Measurements from ENCODE around the gene CCDC171.
A peak's percentile ranks its signal among the peaks of the same experiment; 100 is the strongest.

The CCDC171 gene

DNA sequence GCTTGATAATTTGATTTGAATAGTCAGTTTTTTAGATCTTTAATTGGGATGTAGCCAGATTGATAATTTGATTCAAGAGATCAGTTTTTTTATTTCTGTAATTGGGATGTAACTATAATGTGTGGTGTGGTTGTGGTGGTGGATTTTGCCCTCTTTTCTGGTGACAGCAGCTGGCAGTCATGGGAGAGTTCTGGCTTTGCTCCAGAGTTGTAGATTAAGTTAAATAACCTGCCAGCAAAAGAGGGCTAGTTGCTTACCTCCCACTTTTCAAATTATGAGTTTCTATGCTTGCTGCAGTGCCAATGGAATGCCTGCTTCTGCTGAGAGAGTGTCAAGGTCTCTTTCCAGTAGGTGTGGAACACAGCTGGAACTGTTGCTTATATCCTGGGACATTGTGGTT, 315.1 kb downstream of the CCDC171 start:
- DNase-seq (ENCODE audit: low spot score), result no peak
- FAIRE-seq, result no peak

DNA sequence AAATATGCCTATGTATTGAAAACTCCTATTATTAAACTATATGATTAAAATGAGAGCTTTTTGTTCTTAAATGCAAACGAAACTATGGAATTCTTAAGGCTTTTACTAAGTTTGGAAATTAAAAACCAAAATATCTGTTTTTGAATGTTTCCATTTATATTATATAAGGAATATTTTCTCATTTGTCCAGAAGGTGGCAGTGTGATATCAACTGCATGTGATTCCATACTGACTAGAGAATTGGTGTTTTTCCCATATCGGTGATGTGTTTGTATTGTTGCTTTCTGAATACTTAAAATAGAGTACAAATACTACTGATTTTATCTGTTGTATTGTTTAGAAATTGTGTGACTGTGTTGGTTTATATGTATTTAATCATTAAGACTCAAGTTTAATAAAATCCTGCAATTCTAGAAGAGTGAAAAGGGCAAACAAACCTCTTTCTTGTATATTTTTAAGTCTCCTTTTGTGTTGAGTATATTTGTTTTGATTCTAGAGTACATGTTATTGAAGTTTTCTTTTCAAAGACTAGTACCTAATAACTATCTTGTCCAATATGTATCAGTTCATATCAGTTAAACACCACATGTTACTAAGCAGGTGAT, 320.8 kb downstream of the CCDC171 start:
- DNase-seq (ENCODE audit: low spot score) (peak; percentile 32), FAIRE-seq (peak; percentile 89)

DNA sequence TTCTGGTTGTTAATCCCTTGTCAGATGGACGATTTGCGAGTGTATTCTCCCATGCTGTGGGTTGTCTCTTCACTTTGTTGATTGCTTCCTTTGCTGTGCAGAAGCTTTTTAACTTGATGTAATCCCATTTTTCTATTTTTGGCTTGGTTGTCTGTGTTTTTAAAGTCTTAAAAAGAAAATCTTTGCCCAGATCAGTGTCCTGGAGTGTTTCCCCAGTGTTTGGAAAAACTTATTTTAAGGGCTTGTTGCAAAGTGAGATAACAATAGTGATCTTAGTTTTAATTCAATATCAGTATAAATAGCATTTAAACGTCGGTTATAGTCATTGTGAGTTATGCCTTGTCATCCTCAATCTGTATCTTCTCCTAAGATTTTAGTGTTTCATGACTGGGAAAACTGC, 329.5 kb downstream of the CCDC171 start:
- FAIRE-seq (no peak), DNase-seq (ENCODE audit: low spot score) (no peak)

DNA sequence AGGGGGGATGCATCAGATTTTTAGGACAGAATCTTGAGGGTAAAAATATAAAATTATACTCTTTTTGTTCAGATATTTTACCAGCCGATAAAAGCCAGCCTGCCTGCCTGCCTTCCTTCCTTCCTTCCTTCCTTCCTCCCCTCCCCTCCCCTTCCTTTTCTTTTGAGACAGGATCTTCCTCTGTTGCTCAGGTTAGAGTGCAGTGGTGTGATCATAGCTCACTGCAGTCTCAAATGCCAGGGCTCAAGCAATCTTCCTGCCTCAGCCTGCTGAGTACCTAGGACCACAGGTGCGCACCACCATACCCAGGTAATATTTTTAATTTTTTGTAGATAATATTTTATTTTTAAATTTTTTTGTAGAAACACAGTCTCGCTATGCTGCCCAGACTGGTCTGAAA, 330.0 kb downstream of the CCDC171 start:
- FAIRE-seq (no peak), DNase-seq (ENCODE audit: low spot score) (no peak)

DNA sequence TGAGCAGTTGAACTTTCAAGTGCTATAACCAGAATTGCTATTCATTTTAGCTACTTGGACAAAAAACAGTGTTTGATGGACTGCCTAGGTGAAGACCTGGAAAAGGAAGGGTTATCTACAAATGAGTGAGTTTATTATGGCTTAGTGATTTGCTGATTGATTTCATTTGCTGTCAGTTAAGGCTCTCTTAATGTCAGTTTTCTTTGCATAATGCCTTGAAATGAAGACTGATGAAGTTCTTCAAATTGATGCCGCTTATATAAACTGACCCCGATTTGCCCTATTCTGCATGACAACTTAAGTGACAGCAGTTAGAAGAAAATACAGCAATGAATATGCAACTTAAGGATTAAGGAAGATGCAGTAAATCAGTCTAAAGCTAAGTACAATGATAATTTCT, 332.6 kb downstream of the CCDC171 start:
- FAIRE-seq, result no peak

DNA sequence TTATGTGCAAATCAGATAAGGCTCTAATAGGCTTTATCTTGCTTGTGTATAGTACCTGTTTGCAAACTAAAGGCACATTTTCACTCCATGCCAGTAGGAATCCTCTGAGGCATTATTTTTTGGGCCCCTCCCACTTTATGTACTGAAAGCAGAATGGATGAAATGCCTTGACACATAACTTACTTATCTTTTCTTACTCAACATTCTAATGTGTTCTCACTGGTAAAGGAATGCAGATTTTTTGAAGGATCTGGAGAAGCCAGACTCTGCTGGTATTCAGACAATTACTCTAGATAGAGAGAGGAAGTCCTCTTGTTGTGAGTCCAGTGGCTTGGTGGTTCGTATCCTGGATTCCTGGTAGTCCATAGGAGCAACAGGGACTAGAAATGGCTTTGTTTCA, 336.7 kb downstream of the CCDC171 start:
- FAIRE-seq (no peak), DNase-seq (ENCODE audit: low spot score) (no peak)

More for the DNA sequence above, 332.6 kb downstream of the CCDC171 start:
- DNase-seq (ENCODE audit: low spot score), result no peak

DNA sequence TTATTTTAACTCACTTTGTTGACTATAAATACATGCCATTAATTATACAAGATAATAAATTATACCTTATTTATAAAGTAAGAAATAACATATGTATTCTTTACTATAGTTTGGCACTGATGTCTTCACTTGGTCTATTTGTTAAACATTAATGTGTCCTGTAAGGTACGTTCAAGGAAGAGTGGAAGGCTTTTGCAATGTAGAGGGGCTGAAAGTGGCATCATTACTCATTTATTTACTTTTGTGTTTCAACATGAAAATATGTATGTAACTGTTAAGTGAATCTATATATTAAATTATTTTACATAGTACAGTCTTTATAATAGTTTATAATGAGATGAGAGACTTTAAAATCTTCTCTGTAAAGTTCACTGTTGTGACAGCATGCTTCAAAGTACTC, 348.7 kb downstream of the CCDC171 start:
- DNase-seq (ENCODE audit: low spot score) (no peak), FAIRE-seq (no peak)

DNA sequence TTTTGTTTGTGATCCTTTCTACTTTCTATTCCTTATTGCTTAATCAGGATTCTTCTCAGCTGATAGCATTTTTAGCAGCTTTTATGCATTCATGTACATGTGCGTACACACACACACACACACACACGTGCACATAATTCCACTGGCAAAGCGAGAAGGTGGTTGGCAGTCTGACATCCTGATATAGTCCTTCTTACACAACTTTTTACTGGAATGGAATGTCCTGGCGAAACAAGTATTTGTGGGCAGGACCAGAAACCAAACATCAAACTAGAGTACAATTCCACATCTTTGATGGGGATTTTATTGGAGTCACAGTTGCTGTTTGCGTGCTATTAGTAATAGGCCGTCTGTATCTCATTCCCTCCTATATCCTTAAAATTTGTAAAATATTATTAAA, 356.5 kb downstream of the CCDC171 start:
- DNase-seq (ENCODE audit: low spot score) (no peak), FAIRE-seq (no peak)

DNA sequence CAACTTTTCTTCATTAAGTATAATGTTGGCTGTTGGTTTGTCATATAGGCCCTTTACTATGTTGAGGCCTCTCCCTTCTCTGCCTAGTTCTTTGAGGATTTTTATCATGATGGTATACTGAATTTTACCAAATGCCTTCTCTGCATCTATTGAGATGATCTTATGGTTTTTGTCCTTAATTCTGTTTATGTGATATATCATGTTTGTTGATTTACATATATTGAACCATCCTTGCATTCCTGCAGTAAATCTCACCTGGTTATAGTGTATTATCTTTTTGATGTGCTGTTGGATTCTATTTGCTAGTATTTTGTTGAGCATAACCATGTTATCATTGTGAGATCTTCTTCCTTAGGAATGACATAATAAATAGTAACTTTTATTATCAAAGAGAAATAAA, 362.9 kb downstream of the CCDC171 start:
- no peak for FAIRE-seq
- no peak for DNase-seq (ENCODE audit: low spot score)

DNA sequence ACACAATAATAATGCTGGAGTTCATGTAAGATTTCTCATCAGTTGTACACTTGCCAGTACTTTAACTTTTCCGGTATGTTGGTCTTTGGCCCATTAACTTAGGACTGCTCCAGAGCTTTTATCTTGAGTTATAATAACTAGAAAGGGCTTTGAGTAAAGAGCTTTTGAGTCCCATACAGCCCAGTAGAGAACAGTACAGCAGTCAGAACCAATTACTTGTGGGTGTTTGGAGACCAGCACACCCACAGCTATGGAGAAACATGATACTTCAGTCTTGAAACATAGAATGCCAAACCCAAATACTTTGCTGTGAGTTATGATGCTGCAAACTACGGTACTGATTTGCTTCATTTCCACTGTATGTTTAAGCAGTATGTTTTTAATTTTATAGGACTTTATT, 374.3 kb downstream of the CCDC171 start:
- FAIRE-seq, result no peak
- DNase-seq (ENCODE audit: low spot score), result no peak

DNA sequence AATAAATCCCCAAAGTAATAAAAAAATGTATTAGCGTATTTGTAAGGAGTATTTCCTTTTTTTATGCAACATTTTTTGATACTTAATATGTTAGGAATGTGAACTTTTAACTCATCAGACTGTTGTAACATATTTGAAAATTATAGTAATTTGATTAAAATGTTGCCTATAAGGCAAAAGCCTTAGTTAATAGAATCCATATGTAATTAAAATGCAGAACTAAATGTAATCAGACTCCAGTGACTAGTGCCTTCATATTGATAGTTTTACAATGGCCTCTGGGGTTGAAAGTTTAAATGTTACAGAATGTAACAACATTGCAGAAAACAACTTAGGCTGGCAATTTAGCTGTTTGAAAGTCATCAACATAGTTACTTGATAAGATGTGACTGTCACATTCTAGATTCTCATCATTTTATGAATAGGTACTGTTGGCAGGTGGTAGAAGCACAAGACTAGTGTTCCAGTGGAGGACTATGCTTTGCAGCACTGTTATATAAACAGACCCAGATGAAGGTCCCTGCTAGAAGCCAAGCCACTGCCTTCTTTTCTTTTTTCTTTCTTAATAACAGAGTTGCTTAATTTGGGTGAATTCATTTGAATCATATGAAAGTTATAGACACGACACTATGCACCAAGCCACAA, 382.9 kb downstream of the CCDC171 start:
- DNase-seq (ENCODE audit: low spot score), result no peak
- FAIRE-seq, result no peak

DNA sequence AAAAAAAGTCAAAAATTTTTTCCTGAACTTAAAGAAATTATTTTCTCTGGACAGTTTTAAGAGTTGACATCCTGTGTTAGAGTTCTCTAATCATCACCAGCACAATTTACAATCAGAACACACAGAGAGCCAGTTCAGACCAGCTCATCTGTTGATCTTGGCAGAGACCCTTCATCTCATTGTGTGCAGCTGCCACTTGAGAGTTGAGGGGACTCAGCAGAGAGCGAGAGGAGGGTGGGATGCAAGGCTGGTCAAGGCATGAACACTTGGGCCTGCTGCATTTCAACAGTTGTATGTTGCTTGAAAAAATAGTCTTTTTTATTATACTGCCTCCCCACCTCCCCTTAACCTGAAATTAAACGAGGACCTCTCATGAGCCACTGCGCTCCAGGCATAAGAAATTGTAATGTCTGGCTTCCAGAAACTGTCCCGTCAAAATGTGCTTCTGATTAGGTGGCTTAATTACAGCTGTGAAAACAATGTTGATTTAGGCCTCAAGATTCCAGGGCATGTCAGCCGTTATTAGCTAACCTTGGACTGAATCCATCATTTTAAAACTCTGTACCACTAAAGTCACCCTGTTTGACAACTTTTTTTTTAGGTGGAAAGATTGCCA, 383.6 kb downstream of the CCDC171 start:
- no peak for FAIRE-seq

DNA sequence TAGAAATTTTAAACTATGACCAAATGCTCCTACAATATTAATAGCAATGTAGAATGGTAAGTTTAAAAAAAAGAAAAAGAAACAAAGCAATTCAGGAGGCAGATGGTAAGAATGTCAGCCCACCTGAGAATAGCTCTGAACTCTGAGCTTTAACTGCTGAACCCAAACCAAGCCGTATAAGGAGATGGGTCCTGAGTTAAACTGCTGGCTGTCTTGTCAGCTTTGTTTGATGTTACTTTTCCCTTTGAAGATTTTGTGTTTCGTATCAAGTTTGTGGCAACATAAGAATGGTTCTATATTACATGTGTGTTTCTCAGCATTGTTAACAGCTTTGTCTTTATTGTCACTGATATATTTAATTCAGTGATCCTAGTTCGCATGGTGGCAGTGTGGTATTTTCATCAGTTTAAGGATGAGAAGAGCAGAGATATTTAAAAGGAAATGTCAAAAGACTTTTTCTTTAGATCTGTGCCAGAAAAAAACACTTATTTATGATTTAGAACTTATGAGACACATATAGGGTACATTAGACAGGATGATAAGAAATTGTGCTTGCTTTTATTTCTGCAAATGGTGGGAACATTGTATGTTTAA, 390.1 kb downstream of the CCDC171 start:
- DNase-seq (ENCODE audit: low spot score) (no peak), FAIRE-seq (no peak)

More for the DNA sequence above, 383.6 kb downstream of the CCDC171 start:
- no peak for DNase-seq (ENCODE audit: low spot score)

DNA sequence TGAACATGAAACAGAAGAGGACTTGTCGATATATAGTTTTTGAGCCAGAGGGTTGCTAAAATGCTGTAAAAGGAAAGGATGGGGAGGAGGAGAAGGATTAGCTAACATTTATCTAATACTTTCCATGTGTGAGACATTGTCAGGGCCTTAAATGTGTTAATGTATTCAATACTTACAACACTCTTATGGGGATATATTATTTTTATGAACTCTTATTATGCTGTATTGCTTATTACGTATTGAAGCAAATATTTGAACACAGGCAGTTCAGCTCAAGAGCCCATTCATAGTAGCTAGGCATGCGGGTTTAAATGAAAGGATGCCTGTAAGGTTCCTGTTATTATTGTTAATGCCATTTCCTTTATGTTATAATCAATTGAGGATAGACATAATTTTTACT, 391.5 kb downstream of the CCDC171 start:
- no peak for DNase-seq (ENCODE audit: low spot score)
- no peak for FAIRE-seq

DNA sequence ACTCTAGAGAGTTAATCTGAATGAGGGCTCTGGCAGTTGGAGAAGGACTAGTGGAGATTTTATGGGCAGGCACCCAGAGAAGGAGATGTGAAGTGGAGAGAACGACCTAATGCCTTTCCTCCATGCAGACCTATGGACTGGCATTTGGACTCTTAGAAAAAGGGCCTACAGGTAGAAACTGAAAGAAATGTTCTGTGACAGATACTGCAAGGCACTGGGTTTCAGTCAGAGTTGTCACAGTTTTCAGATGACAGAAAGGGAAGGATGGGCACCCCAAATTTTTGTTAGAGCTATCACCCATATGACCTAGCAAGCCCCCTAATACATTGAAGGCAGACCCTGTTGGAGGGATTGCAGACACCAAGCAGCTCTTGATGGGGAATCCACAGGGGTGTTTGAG, 406.8 kb downstream of the CCDC171 start:
- no peak for FAIRE-seq
- no peak for DNase-seq (ENCODE audit: low spot score)

DNA sequence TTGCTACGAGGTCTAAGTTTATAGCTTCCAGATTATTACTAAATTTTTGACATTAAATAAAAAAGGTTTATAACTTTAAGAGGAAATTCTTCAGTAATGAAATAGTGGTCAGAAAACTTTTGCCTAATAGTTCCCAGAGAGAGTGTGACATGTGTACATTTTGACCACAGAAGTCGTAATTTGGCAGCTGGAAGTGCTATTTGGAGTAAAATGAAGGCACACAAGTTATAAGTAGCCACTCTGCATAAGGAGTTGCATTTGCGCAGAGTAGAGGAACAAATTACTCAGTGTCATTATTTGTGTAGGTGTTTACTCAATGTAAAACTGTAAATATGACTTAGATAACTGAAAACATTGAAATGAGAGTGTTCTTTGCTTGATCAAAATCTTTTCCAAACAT, 408.4 kb downstream of the CCDC171 start:
- DNase-seq (ENCODE audit: low spot score) (no peak), FAIRE-seq (no peak)

DNA sequence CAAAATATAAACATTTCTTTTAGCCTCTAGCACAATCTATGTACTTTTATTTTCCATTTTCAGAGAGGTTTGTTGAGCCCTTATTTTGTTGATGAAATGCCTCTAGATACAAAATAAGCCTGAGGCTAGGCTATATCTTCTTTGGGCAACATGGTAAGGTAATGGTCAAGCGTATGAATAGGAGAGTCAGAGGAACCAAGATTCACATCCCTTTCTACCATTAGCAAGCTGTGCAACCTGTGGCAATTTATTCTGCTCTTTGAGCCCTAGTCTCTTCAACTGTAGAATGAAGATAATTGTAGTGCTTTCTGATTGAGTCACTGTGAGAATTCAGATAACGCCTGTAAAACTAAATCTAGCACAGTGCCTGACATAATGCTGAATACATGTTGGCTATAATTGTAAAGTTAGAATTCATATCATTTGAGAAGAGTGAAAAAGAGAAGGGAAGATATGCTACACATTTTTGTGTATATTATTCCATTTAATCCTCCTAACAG, 412.5 kb downstream of the CCDC171 start:
- DNase-seq (ENCODE audit: low spot score) (no peak), FAIRE-seq (no peak)

DNA sequence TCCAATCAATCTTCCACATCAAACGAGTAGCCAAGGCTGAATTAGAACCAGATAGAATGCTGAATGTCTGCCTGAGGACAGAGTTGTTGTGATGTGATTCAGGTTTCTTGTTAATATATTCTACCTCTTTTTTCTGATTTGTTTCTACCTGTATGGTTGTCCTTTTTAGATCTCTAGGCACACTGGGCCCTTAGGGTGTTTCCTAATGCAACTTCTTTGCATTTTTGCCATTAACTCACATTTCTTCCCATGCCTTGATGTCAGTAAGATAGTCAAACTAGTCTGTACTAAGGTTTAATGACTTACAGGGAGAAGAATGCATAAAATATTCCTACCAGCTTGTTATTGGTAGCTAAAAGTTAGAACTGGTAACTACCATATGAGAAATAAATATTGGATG, 413.6 kb downstream of the CCDC171 start:
- DNase-seq (ENCODE audit: low spot score) (no peak), FAIRE-seq (no peak)

DNA sequence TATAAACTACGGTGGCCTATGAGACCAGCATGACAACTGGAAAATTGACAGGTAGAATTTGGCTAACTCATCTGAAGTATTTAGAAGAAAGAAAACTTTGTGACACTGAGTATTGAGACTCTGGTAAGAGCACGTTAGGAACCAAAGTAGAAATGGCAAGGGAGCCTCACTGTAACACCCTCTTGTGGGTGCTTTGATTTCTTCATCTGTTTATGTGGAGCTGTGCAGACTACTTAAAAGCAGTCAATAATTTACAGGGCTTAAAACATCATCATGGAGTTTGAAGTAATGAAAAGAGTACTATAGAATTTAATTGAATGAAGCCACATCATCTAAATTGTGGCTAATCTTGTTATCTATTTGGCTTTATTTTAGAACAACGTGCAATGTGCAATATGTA, 414.2 kb downstream of the CCDC171 start:
- DNase-seq (ENCODE audit: low spot score) (no peak), FAIRE-seq (no peak)

DNA sequence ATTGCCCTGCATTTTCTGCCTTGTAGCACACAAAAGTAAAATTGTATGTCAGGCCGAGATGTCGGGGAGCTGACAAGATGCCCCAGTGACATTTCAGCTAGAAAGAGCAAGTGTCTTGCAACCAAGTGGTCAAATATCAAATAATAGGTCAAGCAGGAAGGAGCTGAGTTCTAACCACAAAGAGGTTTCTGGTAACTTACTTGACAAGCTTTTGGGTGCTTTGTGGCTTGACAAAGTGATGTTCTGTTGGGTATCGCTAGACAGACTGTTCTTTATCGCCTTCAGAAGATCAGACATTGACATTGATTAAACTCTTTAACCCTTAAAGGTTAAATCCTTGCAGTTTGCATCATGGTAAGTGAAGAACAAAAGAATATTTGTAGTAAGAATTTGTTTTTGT, 419.9 kb downstream of the CCDC171 start:
- no peak for FAIRE-seq
- DNase-seq (ENCODE audit: low spot score), result no peak

DNA sequence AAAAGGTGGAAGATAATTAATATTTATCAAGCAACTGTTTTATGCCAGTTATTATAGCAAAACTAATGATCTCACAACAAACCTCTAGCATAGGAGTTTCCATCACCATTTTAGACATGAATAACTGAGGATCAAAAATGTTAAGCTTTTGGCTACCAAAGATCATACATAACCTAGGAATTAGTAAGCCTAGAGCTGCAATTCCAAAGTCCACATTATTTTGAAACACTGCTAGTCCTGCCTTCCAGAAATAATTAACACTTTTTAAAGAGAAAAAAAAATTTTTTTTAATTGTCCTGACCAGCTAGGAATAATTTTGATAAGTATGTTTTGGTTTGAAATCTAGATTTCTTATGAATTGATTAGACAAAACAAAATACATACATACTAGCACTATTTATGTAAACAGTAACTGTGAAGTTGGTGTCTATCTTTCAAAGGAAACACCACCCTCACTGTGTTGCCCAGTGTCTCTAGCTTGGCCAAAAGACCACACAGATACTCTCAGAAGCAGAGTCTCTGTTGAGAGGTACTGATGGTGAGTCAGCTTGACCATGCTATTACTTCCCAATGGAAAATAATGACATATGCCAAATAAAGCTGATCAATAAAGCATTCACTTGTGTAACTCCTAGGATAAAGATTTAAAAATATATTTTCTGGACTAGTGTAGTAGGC, 422.4 kb downstream of the CCDC171 start:
- DNase-seq (ENCODE audit: low spot score) (no peak), FAIRE-seq (no peak)

DNA sequence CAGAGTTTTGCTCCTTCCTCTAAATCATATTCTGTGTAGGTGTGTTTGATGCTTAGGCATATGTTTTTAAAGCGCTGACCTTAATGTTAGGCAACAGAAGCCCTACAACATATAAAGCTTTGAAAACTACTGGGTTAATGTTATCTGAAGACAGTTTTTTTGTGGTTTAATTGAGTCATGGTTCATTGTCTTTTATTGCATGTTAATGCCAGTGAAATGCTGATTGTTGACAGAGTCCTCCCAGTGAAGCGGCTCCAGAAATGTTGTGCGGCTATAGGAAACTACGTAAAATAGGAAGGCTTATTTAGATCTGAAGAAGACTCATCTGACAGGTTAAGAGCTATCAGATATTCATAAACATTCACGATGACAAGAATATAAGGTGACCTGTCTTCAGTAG, 424.6 kb downstream of the CCDC171 start:
- FAIRE-seq (no peak), DNase-seq (ENCODE audit: low spot score) (no peak)
